HepG2 (cell line): Measurements from ENCODE around the gene CD83. TPM values are rescaled to one million over a fixed set of nuclear protein-coding genes. Genes with fewer than 3 reads are reported as not detected.

Experiments used
- ATAC-seq: fragments of 200-7000 bp; cut with Tn5 transposase; 3 replicates; pipeline ENCODE4 v1.9.1; 2020; ENCODE audit warnings: mild to moderate bottlenecking, moderate library complexity
- BruUV-seq: library from RNA; stranded (reverse); fragments of 400-500 nt; replicated peaks from 2 replicates; lab custom pipeline; 2021; lab: Mats Ljungman, UMichigan
- CTCF ChIA-PET: fragments of 300-600 bp; formaldehyde crosslinking; extraction: SDS; loops from one replicate; lab custom pipeline; 2021; ENCODE audit warnings: low total read pairs, inconsistent platforms, low intra/inter-chr PET ratio; lab: Yijun Ruan, JAX
- POLR2A ChIA-PET: fragments of 350-600 bp; sonication (Branson Sonifier 250); formaldehyde crosslinking; loops from one replicate; lab custom pipeline; 2020; ENCODE audit warnings: antibody characterized with exemption, inconsistent platforms; lab: Yijun Ruan, JAX
- DNase-seq: peaks from one replicate; pipeline ENCODE4 v3.0.0-alpha.2; 2015; ENCODE audit warnings: low spot score
- FAIRE-seq: peaks from 3 replicates; lab custom pipeline; 2011; peaks lifted over from hg19 to GRCh38; lab: Jason Lieb, UNC
- H2AFZ ChIP-seq: one replicate; pipeline ENCODE4 v1.6.1; 2011; ENCODE audit warnings: low read length, inconsistent platforms
- H3K27ac ChIP-seq: fragments of 300-600 bp; 3 replicates; pipeline ENCODE4 v1.8.0; 2011; ENCODE audit warnings: mixed run types, mild to moderate bottlenecking, mixed read lengths, low read length, inconsistent platforms; ENCODE audit not compliant: insufficient read depth; ENCODE audit errors: extremely low read length
- H3K27me3 ChIP-seq, 2 experiments: fragments of 200-600 bp in 1 of 2; 2 replicates in 1 of 2; 3 replicates in 1 of 2; pipeline versions ENCODE4 v1.6.0 to v1.8.0; 2011; ENCODE audit warnings: low read length in 2 of 2, mild to moderate bottlenecking in 2 of 2, moderate library complexity in 2 of 2, inconsistent platforms in 1 of 2; ENCODE audit not compliant: insufficient read depth in 2 of 2, control insufficient read depth in 1 of 2
- H3K36me3 ChIP-seq, 2 experiments: fragments of 200-600 bp in 1 of 2; replicated peaks in 1 of 2; 2 replicates in 1 of 2; 3 replicates in 1 of 2; pipeline versions ENCODE4 v1.5.1 to v1.8.0; 2011; ENCODE audit warnings: low read length in 2 of 2, inconsistent platforms in 1 of 2; ENCODE audit not compliant: insufficient read depth in 2 of 2, control insufficient read depth in 1 of 2
- H3K4me1 ChIP-seq: 2 replicates; pipeline ENCODE4 v1.5.1; 2012; ENCODE audit warnings: low read length, inconsistent platforms; ENCODE audit not compliant: insufficient read depth
- H3K4me2 ChIP-seq: 2 replicates; pipeline ENCODE4 v1.6.0; 2011; ENCODE audit warnings: low read depth, low read length, inconsistent platforms
- H3K4me3 ChIP-seq, 3 experiments: fragments of 200-600 bp in 1 of 3; sonication (generic), shearing (Covaris generic) in 1 of 3; replicated peaks in 1 of 3; 2 replicates each; pipeline ENCODE4 v1.5.1; 2011 to 2016; ENCODE audit warnings: low read length in 3 of 3, inconsistent platforms in 2 of 3, low read depth in 2 of 3, mild to moderate bottlenecking in 2 of 3, control low read depth in 1 of 3, mixed read lengths in 1 of 3; ENCODE audit not compliant: insufficient read depth in 1 of 3
- H3K79me2 ChIP-seq: one replicate; pipeline ENCODE4 v1.6.1; 2011; ENCODE audit warnings: low read length, inconsistent platforms; ENCODE audit not compliant: insufficient read depth
- H3K9ac ChIP-seq: 2 replicates; pipeline ENCODE4 v1.6.0; 2011; ENCODE audit warnings: mild to moderate bottlenecking, low read depth, low read length, inconsistent platforms; ENCODE audit not compliant: insufficient read depth
- H3K9me3 ChIP-seq: 2 replicates; pipeline ENCODE4 v1.5.1; 2012; ENCODE audit warnings: mild to moderate bottlenecking, low read length
- H4K20me1 ChIP-seq: 2 replicates; pipeline ENCODE4 v1.6.0; 2011; ENCODE audit warnings: inconsistent platforms, mild to moderate bottlenecking, low read length, moderate library complexity; ENCODE audit not compliant: insufficient read depth
- KAT7 ChIP-seq: IDR thresholded peaks from 2 replicates; pipeline ENCODE4 v1.6.1; 2018; ENCODE audit warnings: borderline replicate concordance, missing compliant biosample characterization
- NAIF1 ChIP-seq: sonication (generic); formaldehyde crosslinking; IDR thresholded peaks from 2 replicates; pipeline ENCODE4 v1.5.0; 2020; ENCODE audit warnings: mild to moderate bottlenecking, missing genetic modification reagents, borderline replicate concordance
- ZFP1 ChIP-seq: IDR thresholded peaks from 2 replicates; pipeline ENCODE4 v1.6.1; 2016
- ZFP36 ChIP-seq: fragments of 150-350 bp; IDR thresholded peaks from 2 replicates; pipeline ENCODE4 v1.6.1; 2018; ENCODE audit warnings: borderline replicate concordance, low read length, low read depth; ENCODE audit not compliant: partially characterized antibody
- ZNF18 ChIP-seq: sonication (generic); formaldehyde crosslinking; IDR thresholded peaks from 2 replicates; pipeline ENCODE4 v1.8.0; 2022; ENCODE audit warnings: mild to moderate bottlenecking, missing genetic modification reagents; ENCODE audit not compliant: insufficient replicate concordance
- ZNF614 ChIP-seq: IDR thresholded peaks from 2 replicates; pipeline ENCODE4 v1.6.1; 2018; ENCODE audit warnings: missing biosample characterization, missing genetic modification reagents, inconsistent platforms, borderline replicate concordance
- WGBS: methylation state at CpG from one replicate; pipeline ENCODE4 v1.1.6; 2017; ENCODE audit warnings: low lambda C conversion rate; 5-methylcytosine and 5-hydroxymethylcytosine counted together
- in situ Hi-C: cut with HindIII; loops from 2 replicates; pipeline ENCODE4 v1.10.0; 2017; ENCODE audit warnings: low pct_unique_long_range_greater_than_20kb; ENCODE audit not compliant: extremely low pct_ligation_motif_present
- intact Hi-C: fragments of 100-400 bp; cut with micrococcal nuclease; formaldehyde crosslinking; loops from one replicate; pipeline ENCODE4 v1.10.0; 2022; ENCODE audit not compliant: unreplicated experiment
- polyA plus RNA-seq, 8 experiments: library from polyadenylated mRNA; depleted of rRNA in 3 of 8; stranded (reverse) in 7 of 8; unstranded in 1 of 8; fragments of >200 nt; fragmentation: Illumina TruSeq in 4 of 8; extraction: Trizol in 4 of 8; gene quantifications; 2 replicates each; pipeline versions ENCODE4 v1.2.1 to v1.2.3, GENCODE V29; 2011 to 2016; ENCODE audit warnings: low read depth in 4 of 8, missing spikeins in 1 of 8, mixed read lengths in 1 of 8; ENCODE audit not compliant: insufficient read depth in 1 of 8
- total RNA-seq, 5 experiments: library from RNA; depleted of rRNA; stranded (reverse); fragments of >200 nt; fragmentation: Illumina TruSeq; extraction: Trizol; gene quantifications; 2 replicates each; pipeline ENCODE4 v1.2.3, GENCODE V29; 2016; ENCODE audit warnings: low read depth in 1 of 5

The CD83 gene
- total and polyA plus RNA-seq, 2 of the 13 experiments (the other 11 are each of a cell fraction or from before 2014, with no cell fraction given), result 0.46 to 2.3 TPM

GRCh38 chr6:14134211-14134910, 16.8 kb downstream of the CD83 start:
- H3K4me2 ChIP-seq, result no peak overlapping the region
- H3K4me3 ChIP-seq, result no peak overlapping the region
- no peaks in the 10 kb centered on the region for H3K79me2 ChIP-seq
- in situ Hi-C loops, result no loop called here
- FAIRE-seq (no peak), ATAC-seq (no peak), DNase-seq (no peak)
- no peak overlapping the region for H3K27ac ChIP-seq
- no peak for TF ChIP-seq KAT7
- TF ChIP-seq ZFP1 (CRISPR knock-in tag), result no peak
- no peak for TF ChIP-seq ZNF18 (CRISPR knock-in tag)
- TF ChIP-seq ZFP36, result no peak
- TF ChIP-seq NAIF1, result no peak
- TF ChIP-seq ZNF614 (CRISPR knock-in tag), result no peak
- peaks cover 25% of the 10 kb centered on the region for H3K4me1 ChIP-seq
- no peaks in the 10 kb centered on the region for H3K9me3 ChIP-seq
- H2AFZ ChIP-seq, result no peak overlapping the region
- WGBS, result 56% methylated on average over 4 of the region's 4 CpGs
- POLR2A ChIA-PET, result no interaction called here
- intact Hi-C loops, result no loop called here
- no peaks in the 10 kb centered on the region for H3K36me3 ChIP-seq
- H3K9ac ChIP-seq, result no peak overlapping the region
- CTCF ChIA-PET, result no interaction called here
- H3K27me3 ChIP-seq, result 0 out of 5 replicates have a peak, but pooled peaks cover 0 to under 1% of the 10 kb centered on the region in 2 experiments
- no TSS peak for BruUV-seq
- no peaks in the 10 kb centered on the region for H4K20me1 ChIP-seq
